GM18909 (cell line): ENCODE measurements around the gene PSME1.

Source experiments
- ATAC-seq: cut with Tn5 transposase; IDR thresholded peaks from one replicate; pipeline ENCODE4 v1.9.1; 2021; ENCODE audit warnings: mild to moderate bottlenecking; ENCODE audit not compliant: unreplicated experiment, poor library complexity

Gene PSME1

GRCh38 chr14:24184104-24184970 is 48.3 kb downstream of the PSME1 start:
- ATAC-seq: no peak

- ATAC-seq: no peak
Measured at GRCh38 chr14:24185026-24185425, 49.0 kb downstream of the PSME1 start.

GRCh38 chr14:24185741-24186140 is 49.7 kb downstream of the PSME1 start:
- no peak for ATAC-seq

- ATAC-seq: no peak
Measured at GRCh38 chr14:24186831-24187538, 51.0 kb downstream of the PSME1 start.

- no peak for ATAC-seq
Measured at GRCh38 chr14:24187539-24187915, 51.5 kb downstream of the PSME1 start.
